H9 (cell line): ENCODE results near the gene ARFGAP2. TPM values are rescaled to one million over a fixed set of nuclear protein-coding genes. Genes with fewer than 3 reads are reported as not detected.

Experiments used
- DNase-seq: peaks from one replicate; pipeline ENCODE4 v3.0.0-alpha.2; 2017
- H2AFZ ChIP-seq: one replicate; pipeline ENCODE4 v1.6.1; 2013; ENCODE audit warnings: mild to moderate bottlenecking, low read length, control low read depth, moderate library complexity
- H2AK5ac ChIP-seq: 2 replicates; pipeline ENCODE4 v1.6.1; 2013; ENCODE audit warnings: low read length, control low read depth, mixed read lengths; ENCODE audit not compliant: insufficient read length
- H2BK120ac ChIP-seq: one replicate; pipeline ENCODE4 v1.6.1; 2013; ENCODE audit warnings: low read depth, mild to moderate bottlenecking, low read length, control low read depth, inconsistent platforms; ENCODE audit not compliant: poor library complexity, severe bottlenecking
- H2BK12ac ChIP-seq: 2 replicates; pipeline ENCODE4 v1.6.1; 2013; ENCODE audit warnings: low read length, control low read depth, mixed read lengths, low read depth; ENCODE audit not compliant: insufficient read length
- H2BK15ac ChIP-seq: 2 replicates; pipeline ENCODE4 v1.6.1; 2013; ENCODE audit warnings: low read depth, low read length, control low read depth
- H2BK20ac ChIP-seq: one replicate; pipeline ENCODE4 v1.6.1; 2013; ENCODE audit warnings: low read depth, mild to moderate bottlenecking, low read length, control low read depth, inconsistent platforms; ENCODE audit not compliant: poor library complexity, severe bottlenecking
- H2BK5ac ChIP-seq: 2 replicates; pipeline ENCODE4 v1.6.1; 2013; ENCODE audit warnings: low read length, control low read depth, mixed read lengths; ENCODE audit not compliant: insufficient read length
- H3K14ac ChIP-seq: 2 replicates; pipeline ENCODE4 v1.6.1; 2013; ENCODE audit warnings: low read length, control low read depth; ENCODE audit not compliant: insufficient read depth
- H3K18ac ChIP-seq: 2 replicates; pipeline ENCODE4 v1.6.1; 2013; ENCODE audit warnings: low read depth, mild to moderate bottlenecking, mixed read lengths, low read length, control low read depth; ENCODE audit not compliant: insufficient read length
- H3K23ac ChIP-seq: 2 replicates; pipeline ENCODE4 v1.6.1; 2013; ENCODE audit warnings: low read length, control low read depth, mixed read lengths, low read depth; ENCODE audit not compliant: insufficient read length
- H3K23me2 ChIP-seq: 2 replicates; pipeline ENCODE4 v1.6.1; 2013; ENCODE audit warnings: low read depth, mild to moderate bottlenecking, mixed read lengths, low read length, control low read depth; ENCODE audit not compliant: insufficient read length, poor library complexity, severe bottlenecking
- H3K27ac ChIP-seq: 2 replicates; pipeline ENCODE4 v1.5.1; 2013; ENCODE audit warnings: low read length, control low read depth, mixed read lengths, low read depth; ENCODE audit not compliant: insufficient read length
- H3K27me3 ChIP-seq: 2 replicates; pipeline ENCODE4 v1.6.1; 2013; ENCODE audit warnings: low read length, control low read depth, inconsistent platforms; ENCODE audit not compliant: insufficient read depth
- H3K4ac ChIP-seq: 2 replicates; pipeline ENCODE4 v1.6.1; 2013; ENCODE audit warnings: low read depth, mild to moderate bottlenecking, control low read depth, inconsistent platforms, low read length, moderate library complexity
- H3K4me1 ChIP-seq: 2 replicates; pipeline ENCODE4 v1.6.1; 2013; ENCODE audit warnings: low read length, control low read depth, inconsistent platforms; ENCODE audit not compliant: insufficient read depth
- H3K4me2 ChIP-seq: 2 replicates; pipeline ENCODE4 v1.6.1; 2013; ENCODE audit warnings: low read length, control low read depth, mixed read lengths; ENCODE audit not compliant: insufficient read length, insufficient read depth
- H3K56ac ChIP-seq: 2 replicates; pipeline ENCODE4 v1.6.1; 2013; ENCODE audit warnings: low read depth, mild to moderate bottlenecking, mixed read lengths, low read length, control low read depth; ENCODE audit not compliant: insufficient read length
- H3K79me1 ChIP-seq: 2 replicates; pipeline ENCODE4 v1.6.1; 2013; ENCODE audit warnings: low read depth, mild to moderate bottlenecking, moderate library complexity, low read length, control low read depth, inconsistent platforms; ENCODE audit not compliant: insufficient read depth, poor library complexity, severe bottlenecking
- H3K79me2 ChIP-seq: 2 replicates; pipeline ENCODE4 v1.6.1; 2013; ENCODE audit warnings: low read length, control low read depth, inconsistent platforms; ENCODE audit not compliant: insufficient read depth
- H3K9ac ChIP-seq: 2 replicates; pipeline ENCODE4 v1.6.1; 2013; ENCODE audit warnings: low read length, control low read depth, mixed read lengths; ENCODE audit not compliant: insufficient read length; ENCODE audit errors: extremely low read depth
- H3K9me3 ChIP-seq: one replicate; pipeline ENCODE4 v1.6.1; 2013; ENCODE audit warnings: low read depth, low read length, inconsistent platforms; ENCODE audit not compliant: control insufficient read depth
- H3T11ph ChIP-seq: one replicate; pipeline ENCODE4 v1.6.1; 2013; ENCODE audit warnings: mild to moderate bottlenecking, low read length, control low read depth, inconsistent platforms
- H4K20me1 ChIP-seq: one replicate; pipeline ENCODE4 v1.6.1; 2013; ENCODE audit not compliant: control insufficient read depth, insufficient read length, insufficient read depth
- H4K5ac ChIP-seq: 2 replicates; pipeline ENCODE4 v1.6.1; 2013; ENCODE audit warnings: low read depth, mild to moderate bottlenecking, mixed read lengths, low read length, control low read depth; ENCODE audit not compliant: insufficient read length
- H4K8ac ChIP-seq: replicated peaks from 2 replicates; pipeline ENCODE4 v1.6.1; 2013; ENCODE audit warnings: low read length, control low read depth, mixed read lengths, low read depth; ENCODE audit not compliant: insufficient read length
- H4K91ac ChIP-seq: 2 replicates; pipeline ENCODE4 v1.6.1; 2013; ENCODE audit warnings: low read depth, mild to moderate bottlenecking, moderate library complexity, mixed read lengths, low read length, control low read depth; ENCODE audit not compliant: insufficient read length
- H3K27ac Mint-ChIP-seq, 3 experiments: 2 replicates in 2 of 3; 3 replicates in 1 of 3; pipeline ENCODE4 v1.8.0; 2020 to 2021; ENCODE audit warnings: mixed read lengths in 3 of 3, mild to moderate bottlenecking in 1 of 3, moderate library complexity in 1 of 3
- H3K27me3 Mint-ChIP-seq: 2 replicates; pipeline ENCODE4 v1.8.0; 2021; ENCODE audit warnings: low read depth, mild to moderate bottlenecking, moderate library complexity, mixed read lengths
- H3K36me3 Mint-ChIP-seq, 3 experiments: 2 replicates in 2 of 3; 3 replicates in 1 of 3; pipeline ENCODE4 v1.8.0; 2020 to 2021; ENCODE audit warnings: low read depth in 3 of 3, mixed read lengths in 3 of 3; ENCODE audit not compliant: insufficient read depth in 1 of 3
- H3K4me1 Mint-ChIP-seq, 2 experiments: 2 replicates each; pipeline ENCODE4 v1.8.0; 2020; ENCODE audit warnings: mixed read lengths in 2 of 2
- H3K4me3 Mint-ChIP-seq, 2 experiments: 2 replicates in 1 of 2; 3 replicates in 1 of 2; pipeline ENCODE4 v1.8.0; 2020 to 2021; ENCODE audit warnings: mild to moderate bottlenecking in 2 of 2, mixed read lengths in 2 of 2, moderate library complexity in 1 of 2
- H3K9me3 Mint-ChIP-seq, 2 experiments: 2 replicates in 1 of 2; 3 replicates in 1 of 2; pipeline ENCODE4 v1.8.0; 2020; ENCODE audit warnings: mild to moderate bottlenecking in 2 of 2, mixed read lengths in 2 of 2, moderate library complexity in 1 of 2
- WGBS: extraction: QIAGEN DNeasy Blood & Tissue Kit; methylation state at CpG from one replicate; pipeline ENCODE4 v1.1.7; 2013; ENCODE audit warnings: missing lambda C conversion rate, low lambda C conversion rate, mixed read lengths; ENCODE audit not compliant: insufficient read length; ENCODE audit errors: extremely low coverage; 5-methylcytosine and 5-hydroxymethylcytosine counted together
- total RNA-seq: library from RNA; stranded (reverse); gene quantifications from 2 replicates; pipeline ENCODE4 v1.2.1, GENCODE V29; 2021
- TF ChIP-seq, protein P1 (sequence below): fragments of 200-600 bp; sonication (generic); conservative IDR thresholded peaks from 3 replicates; pipeline ENCODE4 v1.8.0; 2021; ENCODE audit warnings: antibody characterized with exemption, mild to moderate bottlenecking

The ARFGAP2 gene
- total RNA-seq, 1 experiment from 2014 or later: 72.3 TPM

DNA sequence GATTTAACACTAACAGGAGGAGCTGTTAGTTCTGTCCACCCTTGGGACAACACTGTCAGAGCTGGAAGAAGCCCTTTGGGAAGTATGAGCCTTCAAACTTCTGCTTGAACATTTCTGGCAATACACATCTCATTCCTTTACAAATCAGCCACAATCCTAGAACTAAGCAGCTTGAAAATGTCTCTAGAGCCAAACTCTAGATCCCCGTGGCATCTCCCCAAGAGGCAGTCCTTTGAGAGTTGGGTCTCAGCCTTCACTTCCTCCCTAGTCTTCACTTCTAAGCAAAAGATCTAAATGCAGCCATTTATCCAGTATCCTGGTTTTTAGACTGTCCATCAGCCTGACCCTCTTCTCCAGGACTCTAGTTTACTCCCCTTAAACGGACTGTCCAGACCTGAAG is 26.9 kb downstream of the ARFGAP2 start:
- Histone ChIP-seq H3K56ac (no peak overlapping the region), H2AFZ (no peak overlapping the region), H3K79me1 (no peaks in the 10 kb centered on the region), H3T11ph (no peak overlapping the region), H2BK20ac (no peak overlapping the region), H4K5ac (no peak overlapping the region), H3K4me2 (no peak overlapping the region), H4K8ac (no peak overlapping the region), H4K91ac (no peak overlapping the region), H2BK15ac (no peak overlapping the region), H4K20me1 (no peaks in the 10 kb centered on the region), H3K27ac (no peak overlapping the region), H2AK5ac (no peak overlapping the region), H3K14ac (no peak overlapping the region), H3K18ac (no peak overlapping the region), H3K79me2 (no peaks in the 10 kb centered on the region), H2BK120ac (no peak overlapping the region), H3K4me1 (peaks cover 3% of the 10 kb centered on the region; the same call in 1 of the 2 replicates), H2BK5ac (no peak overlapping the region), H3K9me3 (no peaks in the 10 kb centered on the region), H3K9ac (no peak overlapping the region), H3K23me2 (no peaks in the 10 kb centered on the region), H3K23ac (no peak overlapping the region), H3K4ac (no peak overlapping the region), H3K27me3 (no peaks in the 10 kb centered on the region), H2BK12ac (no peak overlapping the region)
- peaks cover 17 to 24% of the 10 kb centered on the region in 2 experiments for H3K4me1 Mint-ChIP-seq
- TF ChIP-seq, protein P1, sequence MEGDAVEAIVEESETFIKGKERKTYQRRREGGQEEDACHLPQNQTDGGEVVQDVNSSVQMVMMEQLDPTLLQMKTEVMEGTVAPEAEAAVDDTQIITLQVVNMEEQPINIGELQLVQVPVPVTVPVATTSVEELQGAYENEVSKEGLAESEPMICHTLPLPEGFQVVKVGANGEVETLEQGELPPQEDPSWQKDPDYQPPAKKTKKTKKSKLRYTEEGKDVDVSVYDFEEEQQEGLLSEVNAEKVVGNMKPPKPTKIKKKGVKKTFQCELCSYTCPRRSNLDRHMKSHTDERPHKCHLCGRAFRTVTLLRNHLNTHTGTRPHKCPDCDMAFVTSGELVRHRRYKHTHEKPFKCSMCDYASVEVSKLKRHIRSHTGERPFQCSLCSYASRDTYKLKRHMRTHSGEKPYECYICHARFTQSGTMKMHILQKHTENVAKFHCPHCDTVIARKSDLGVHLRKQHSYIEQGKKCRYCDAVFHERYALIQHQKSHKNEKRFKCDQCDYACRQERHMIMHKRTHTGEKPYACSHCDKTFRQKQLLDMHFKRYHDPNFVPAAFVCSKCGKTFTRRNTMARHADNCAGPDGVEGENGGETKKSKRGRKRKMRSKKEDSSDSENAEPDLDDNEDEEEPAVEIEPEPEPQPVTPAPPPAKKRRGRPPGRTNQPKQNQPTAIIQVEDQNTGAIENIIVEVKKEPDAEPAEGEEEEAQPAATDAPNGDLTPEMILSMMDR: no peak
- H3K36me3 Mint-ChIP-seq: peaks cover 0 to 3% (median 0%) of the 10 kb centered on the region in 3 experiments; a peak in 1 of 7 replicates
- no peak overlapping the region for H3K4me3 Mint-ChIP-seq
- no CpG with 5 or more reads among the region's 2 CpGs for WGBS
- H3K27me3 Mint-ChIP-seq: no peaks in the 10 kb centered on the region
- no peaks in the 10 kb centered on the region for H3K9me3 Mint-ChIP-seq
- DNase-seq: no peak
- no peak overlapping the region; a peak in 2 of 7 replicates for H3K27ac Mint-ChIP-seq
